ENCODE measurements around the gene SERPINA6.
A peak's percentile ranks its signal among the peaks of the same experiment; 100 is the strongest.

SERPINA6 gene

DNA sequence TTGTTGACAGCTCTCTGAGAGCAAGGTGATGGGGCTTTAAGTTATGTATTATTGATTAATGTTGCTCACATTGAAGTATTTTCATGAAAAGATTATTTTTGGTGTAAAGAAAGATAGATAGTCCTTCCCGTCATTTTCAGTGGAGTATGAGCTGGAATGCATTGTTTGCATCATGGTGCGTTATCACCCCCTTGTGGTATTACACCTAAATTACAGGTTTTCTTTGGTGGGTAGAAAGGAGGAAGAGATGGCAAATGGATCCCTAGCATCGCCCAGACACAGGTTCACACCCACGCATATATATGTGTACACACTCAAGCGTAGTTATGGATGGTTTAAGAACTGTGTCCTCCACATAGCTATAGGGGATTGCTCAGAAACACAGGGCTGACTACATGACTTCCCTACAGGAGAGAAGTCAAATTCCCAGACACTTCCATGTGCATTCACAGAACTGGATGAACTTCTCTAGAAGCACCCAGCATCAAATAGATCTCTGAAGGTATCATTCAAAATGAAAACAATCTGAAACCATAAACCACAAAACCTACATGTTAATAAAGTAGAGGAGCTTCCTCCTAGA lies 15.6 kb downstream of the SERPINA6 start:
- no peaks in the 10 kb centered on the region for H3F3A ChIP-seq (ENCODE audit: control insufficient read depth, insufficient read depth)
- no peaks in the 10 kb centered on the region for H3K9me2 ChIP-seq (replicated peaks; ENCODE audit: control insufficient read depth, low read length)
- H3K36me3 ChIP-seq (ENCODE audit: control insufficient read depth, low read length): no peaks in the 10 kb centered on the region
- peaks cover 14% of the 10 kb centered on the region; the same call in 1 of the 2 replicates for H3K9me3 ChIP-seq (ENCODE audit: control insufficient read depth, insufficient read depth, low read length)
- no peak overlapping the region for H3K4me2 ChIP-seq (ENCODE audit: low read length)
- H3K4me3 ChIP-seq (ENCODE audit: low read length): no peak overlapping the region
- H3K27me3 ChIP-seq (ENCODE audit: control insufficient read depth, low read length): no peaks in the 10 kb centered on the region
- TF ChIP-seq EZH2phosphoT487 (IDR thresholded peaks at IDR 0.05; ENCODE audit: borderline replicate concordance, low read length): no peak
- TF ChIP-seq, protein P1, sequence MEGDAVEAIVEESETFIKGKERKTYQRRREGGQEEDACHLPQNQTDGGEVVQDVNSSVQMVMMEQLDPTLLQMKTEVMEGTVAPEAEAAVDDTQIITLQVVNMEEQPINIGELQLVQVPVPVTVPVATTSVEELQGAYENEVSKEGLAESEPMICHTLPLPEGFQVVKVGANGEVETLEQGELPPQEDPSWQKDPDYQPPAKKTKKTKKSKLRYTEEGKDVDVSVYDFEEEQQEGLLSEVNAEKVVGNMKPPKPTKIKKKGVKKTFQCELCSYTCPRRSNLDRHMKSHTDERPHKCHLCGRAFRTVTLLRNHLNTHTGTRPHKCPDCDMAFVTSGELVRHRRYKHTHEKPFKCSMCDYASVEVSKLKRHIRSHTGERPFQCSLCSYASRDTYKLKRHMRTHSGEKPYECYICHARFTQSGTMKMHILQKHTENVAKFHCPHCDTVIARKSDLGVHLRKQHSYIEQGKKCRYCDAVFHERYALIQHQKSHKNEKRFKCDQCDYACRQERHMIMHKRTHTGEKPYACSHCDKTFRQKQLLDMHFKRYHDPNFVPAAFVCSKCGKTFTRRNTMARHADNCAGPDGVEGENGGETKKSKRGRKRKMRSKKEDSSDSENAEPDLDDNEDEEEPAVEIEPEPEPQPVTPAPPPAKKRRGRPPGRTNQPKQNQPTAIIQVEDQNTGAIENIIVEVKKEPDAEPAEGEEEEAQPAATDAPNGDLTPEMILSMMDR (IDR thresholded peaks at IDR 0.05; ENCODE audit: low read depth, low read length, poor library complexity, severe bottlenecking): peak; percentile 69
- no peaks in the 10 kb centered on the region for H4K20me1 ChIP-seq (ENCODE audit: control insufficient read depth, insufficient read depth, low read depth, low read length)
- H3K4me1 ChIP-seq (ENCODE audit: control insufficient read depth, low read length): no peaks in the 10 kb centered on the region
- no peaks in the 10 kb centered on the region for H3K79me2 ChIP-seq (ENCODE audit: control insufficient read depth, low read length)
- no peak overlapping the region for H3K27ac ChIP-seq (ENCODE audit: low read depth, low read length)

DNA sequence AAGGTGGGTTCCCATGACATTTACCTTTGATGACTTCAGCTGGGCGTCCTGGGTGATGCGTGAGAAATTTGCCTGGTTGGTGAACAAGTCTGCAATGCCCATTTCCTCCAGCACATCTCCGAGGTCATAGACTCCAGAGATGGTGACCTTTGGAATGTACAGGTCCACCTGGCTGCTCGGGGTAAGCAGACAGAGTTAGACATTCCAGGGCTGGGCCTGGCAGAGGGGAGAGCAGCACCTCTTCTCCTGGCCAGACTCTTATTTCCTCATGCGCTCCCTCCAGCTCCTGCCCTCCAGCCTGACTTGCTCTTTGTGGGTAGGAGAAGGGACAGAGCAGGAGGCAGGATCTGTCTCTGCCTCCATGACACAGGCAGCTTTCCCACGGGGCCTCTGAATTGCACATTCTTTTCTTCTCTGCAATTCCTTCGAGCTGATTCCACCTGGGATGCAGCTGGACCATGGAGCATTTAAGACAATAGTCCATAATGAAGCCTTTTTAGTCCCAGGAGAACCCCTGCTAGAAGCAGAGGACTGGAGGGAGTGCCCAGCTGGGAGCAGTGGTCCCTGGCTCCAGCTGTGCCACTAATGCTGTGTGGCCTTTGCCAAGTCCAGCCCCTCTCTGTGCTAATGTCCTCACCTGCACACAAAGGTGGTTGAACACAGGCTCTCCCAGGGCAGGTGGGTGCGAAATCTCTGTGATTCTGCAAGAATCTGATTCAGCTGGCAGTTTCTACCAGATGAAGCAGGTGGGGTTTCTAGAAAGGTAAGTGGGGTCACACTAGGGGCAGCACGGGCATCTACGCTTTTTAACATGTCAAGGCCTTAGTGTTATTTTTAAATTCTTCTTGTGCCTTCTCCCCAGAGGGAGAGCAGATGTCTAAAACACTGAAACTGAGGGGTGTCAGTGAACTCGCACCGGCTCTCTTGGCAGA lies 16.8 kb downstream of the SERPINA6 start:
- no peaks in the 10 kb centered on the region for H3K36me3 ChIP-seq (ENCODE audit: control insufficient read depth, low read length)
- no peaks in the 10 kb centered on the region for H3F3A ChIP-seq (ENCODE audit: control insufficient read depth, insufficient read depth)
- H3K27ac ChIP-seq (ENCODE audit: low read depth, low read length): no peak overlapping the region
- H3K9me3 ChIP-seq (ENCODE audit: control insufficient read depth, insufficient read depth, low read length): peaks cover 14% of the 10 kb centered on the region; the same call in 1 of the 2 replicates
- H3K4me1 ChIP-seq (ENCODE audit: control insufficient read depth, low read length): no peaks in the 10 kb centered on the region
- H3K4me3 ChIP-seq (ENCODE audit: low read length): no peak overlapping the region
- no peak overlapping the region for H3K4me2 ChIP-seq (ENCODE audit: low read length)
- H4K20me1 ChIP-seq (ENCODE audit: control insufficient read depth, insufficient read depth, low read depth, low read length): no peaks in the 10 kb centered on the region
- H3K9me2 ChIP-seq (replicated peaks; ENCODE audit: control insufficient read depth, low read length): no peaks in the 10 kb centered on the region
- TF ChIP-seq, protein P1 (IDR thresholded peaks at IDR 0.05; ENCODE audit: low read depth, low read length, poor library complexity, severe bottlenecking): no peak
- no peak for TF ChIP-seq EZH2phosphoT487 (IDR thresholded peaks at IDR 0.05; ENCODE audit: borderline replicate concordance, low read length)
- H3K79me2 ChIP-seq (ENCODE audit: control insufficient read depth, low read length): no peaks in the 10 kb centered on the region
- H3K27me3 ChIP-seq (ENCODE audit: control insufficient read depth, low read length): no peaks in the 10 kb centered on the region

DNA sequence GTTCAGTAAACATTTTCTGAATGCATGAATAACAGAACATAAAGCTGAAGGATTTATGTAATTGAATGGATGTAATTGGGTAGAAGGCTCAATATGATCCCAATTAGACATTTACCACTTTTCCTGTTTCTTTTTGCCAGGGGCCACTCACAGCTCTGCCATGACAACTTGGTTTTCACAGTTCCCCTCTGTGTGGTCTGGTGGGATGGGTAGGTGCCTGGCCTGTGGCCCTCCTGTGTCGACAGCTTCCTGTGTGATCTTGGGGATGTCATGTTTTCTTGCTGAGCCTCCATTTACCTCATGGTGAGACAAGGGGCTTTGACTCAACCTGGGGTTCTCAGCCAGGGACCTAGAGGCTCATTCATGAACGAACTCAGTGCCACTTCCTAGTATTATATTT lies 17.5 kb downstream of the SERPINA6 start:
- TF ChIP-seq EZH2phosphoT487 (IDR thresholded peaks at IDR 0.05; ENCODE audit: borderline replicate concordance, low read length): no peak
- TF ChIP-seq, protein P1 (IDR thresholded peaks at IDR 0.05; ENCODE audit: low read depth, low read length, poor library complexity, severe bottlenecking): no peak
- Histone ChIP-seq H3K9me3 (ENCODE audit: control insufficient read depth, insufficient read depth, low read length) (peaks cover 14% of the 10 kb centered on the region; the same call in 1 of the 2 replicates), H3F3A (ENCODE audit: control insufficient read depth, insufficient read depth) (no peaks in the 10 kb centered on the region), H3K27ac (ENCODE audit: low read depth, low read length) (no peak overlapping the region), H3K36me3 (ENCODE audit: control insufficient read depth, low read length) (no peaks in the 10 kb centered on the region), H4K20me1 (ENCODE audit: control insufficient read depth, insufficient read depth, low read depth, low read length) (no peaks in the 10 kb centered on the region), H3K4me1 (ENCODE audit: control insufficient read depth, low read length) (no peaks in the 10 kb centered on the region), H3K9me2 (replicated peaks; ENCODE audit: control insufficient read depth, low read length) (no peaks in the 10 kb centered on the region), H3K27me3 (ENCODE audit: control insufficient read depth, low read length) (no peaks in the 10 kb centered on the region), H3K79me2 (ENCODE audit: control insufficient read depth, low read length) (no peaks in the 10 kb centered on the region), H3K4me2 (ENCODE audit: low read length) (no peak overlapping the region), H3K4me3 (ENCODE audit: low read length) (no peak overlapping the region)
